Posterior vena cava (tissue), 2 donors: ENCODE data around the gene AGGF1. TPM values are rescaled to one million over a fixed set of nuclear protein-coding genes. Genes with fewer than 3 reads are reported as not detected.
"Not testable (repeated sequence)": the region's sequence is repeated elsewhere in the genome, so short reads cannot be mapped to it uniquely, and the experiment has no call there.

Experiments
- DNase-seq: peaks from one replicate; pipeline ENCODE4 v3.0.0-alpha.2; 2020; ENCODE audit warnings: low spot score
- intact Hi-C, 2 donors: fragments of 100-400 bp; cut with DNase I; formaldehyde crosslinking; loops; one replicate each; pipeline versions ENCODE4 v1.14.1 to v1.14.2; 2022 to 2023
- long read RNA-seq, 2 donors: library from polyadenylated mRNA; unstranded; transcript quantifications; one replicate each; pipeline ENCODE4 v2.0.0, GENCODE V29; 2020 to 2021
- total RNA-seq, 2 donors: library from RNA; stranded (reverse); fragmentation: NEBNext Ultra II Directional; extraction: Animal tissue kit (Norgen Biotek cat#: 25700); gene quantifications; one replicate each; pipeline ENCODE4 v1.2.1, GENCODE V29; 2021
- donor health status: DM: yes; HTN: yes; CAD: no.
- donor health status: DM: yes; HTN: yes; CAD: no.

Gene AGGF1, protein sequence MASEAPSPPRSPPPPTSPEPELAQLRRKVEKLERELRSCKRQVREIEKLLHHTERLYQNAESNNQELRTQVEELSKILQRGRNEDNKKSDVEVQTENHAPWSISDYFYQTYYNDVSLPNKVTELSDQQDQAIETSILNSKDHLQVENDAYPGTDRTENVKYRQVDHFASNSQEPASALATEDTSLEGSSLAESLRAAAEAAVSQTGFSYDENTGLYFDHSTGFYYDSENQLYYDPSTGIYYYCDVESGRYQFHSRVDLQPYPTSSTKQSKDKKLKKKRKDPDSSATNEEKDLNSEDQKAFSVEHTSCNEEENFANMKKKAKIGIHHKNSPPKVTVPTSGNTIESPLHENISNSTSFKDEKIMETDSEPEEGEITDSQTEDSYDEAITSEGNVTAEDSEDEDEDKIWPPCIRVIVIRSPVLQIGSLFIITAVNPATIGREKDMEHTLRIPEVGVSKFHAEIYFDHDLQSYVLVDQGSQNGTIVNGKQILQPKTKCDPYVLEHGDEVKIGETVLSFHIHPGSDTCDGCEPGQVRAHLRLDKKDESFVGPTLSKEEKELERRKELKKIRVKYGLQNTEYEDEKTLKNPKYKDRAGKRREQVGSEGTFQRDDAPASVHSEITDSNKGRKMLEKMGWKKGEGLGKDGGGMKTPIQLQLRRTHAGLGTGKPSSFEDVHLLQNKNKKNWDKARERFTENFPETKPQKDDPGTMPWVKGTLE
- 10 to 100 TPM; 16.0 to 17.6 TPM for total RNA-seq
- long read RNA-seq, donor 1, full-length matches to known transcripts = 4 of 8 reads
- long read RNA-seq, donor 1, partial matches to known transcripts = 2 of 8 reads
- long read RNA-seq, donor 1, other reads (novel, unspliced or antisense) = 2 of 8 reads
- long read RNA-seq, donor 2, full-length matches to known transcripts = 2 of 64 reads
- long read RNA-seq, donor 2, partial matches to known transcripts = 62 of 64 reads
- long read RNA-seq, donor 2, other reads (novel, unspliced or antisense) = 0 of 64 reads

GRCh38 chr5:77030097-77031071, at the start of gene AGGF1:
Gene AGGF1, plus strand, starts transcription at chr5:77030404. Its CDS starts 363 bp downstream, at chr5:77030767.
- DNase-seq = peak; percentile 98
- intact Hi-C loops = no loop called here

- intact Hi-C loops = no loop called here
- no peak for DNase-seq
Observed at GRCh38 chr5:76980518-76981144, 49.6 kb upstream of the AGGF1 start.

- intact Hi-C loops = no loop called here
- DNase-seq = no peak
Observed at GRCh38 chr5:76982450-76982849, 47.8 kb upstream of the AGGF1 start.

DNA sequence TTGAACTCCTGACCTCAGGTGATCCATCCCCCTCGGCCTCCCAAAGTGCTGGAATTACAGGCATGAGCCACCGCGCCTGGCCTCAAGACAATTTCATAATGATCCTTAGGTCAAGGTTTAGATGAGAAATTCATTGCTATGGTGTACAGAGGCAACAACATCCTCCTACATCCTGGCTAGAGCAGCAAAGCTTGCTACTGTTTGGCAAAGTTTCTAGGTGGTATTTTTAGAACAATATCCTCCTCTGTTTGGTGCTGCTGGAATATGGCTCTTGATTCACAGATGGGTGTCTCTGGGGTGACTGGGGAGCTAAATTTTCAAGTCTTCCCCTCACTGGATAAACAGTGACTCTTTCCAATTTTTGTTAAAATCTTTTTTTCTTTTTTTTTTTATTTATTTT, 46.7 kb upstream of the AGGF1 start:
- intact Hi-C loops = no loop called here
- no peak for DNase-seq

DNA sequence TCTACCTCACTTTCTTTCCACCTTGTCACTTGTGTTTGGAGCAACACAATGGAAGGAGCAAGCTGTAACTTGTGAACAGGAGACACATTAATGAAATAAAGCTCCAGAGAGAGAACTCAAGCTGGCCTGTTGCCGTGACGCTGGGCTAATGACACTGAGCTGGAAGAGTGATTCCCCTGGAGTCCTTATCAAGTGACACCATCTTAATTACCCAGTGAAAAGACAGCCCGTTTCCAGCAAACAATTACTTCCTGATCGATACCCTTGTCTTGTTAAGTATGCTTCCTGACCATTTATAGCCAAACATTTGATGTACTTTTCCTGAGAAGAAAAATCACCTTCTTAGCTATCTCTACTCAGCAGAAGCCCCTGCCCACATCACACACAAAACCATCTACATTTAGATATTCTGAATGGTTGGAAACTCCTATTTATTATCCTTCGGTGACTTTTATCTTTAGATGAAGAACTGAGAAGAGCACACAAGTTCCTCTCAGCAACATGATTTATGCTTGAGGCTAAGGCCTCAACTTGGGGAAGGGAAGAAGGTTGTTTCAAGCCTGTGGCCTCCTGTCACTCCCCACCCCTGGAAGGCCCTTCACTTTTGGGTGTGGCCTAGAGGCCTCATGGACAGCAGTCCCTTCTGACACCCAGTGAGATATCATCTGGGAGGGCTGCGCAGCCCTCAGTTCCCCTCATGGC, 43.2 kb upstream of the AGGF1 start:
- intact Hi-C loops = no loop called here
- no peak for DNase-seq

DNA sequence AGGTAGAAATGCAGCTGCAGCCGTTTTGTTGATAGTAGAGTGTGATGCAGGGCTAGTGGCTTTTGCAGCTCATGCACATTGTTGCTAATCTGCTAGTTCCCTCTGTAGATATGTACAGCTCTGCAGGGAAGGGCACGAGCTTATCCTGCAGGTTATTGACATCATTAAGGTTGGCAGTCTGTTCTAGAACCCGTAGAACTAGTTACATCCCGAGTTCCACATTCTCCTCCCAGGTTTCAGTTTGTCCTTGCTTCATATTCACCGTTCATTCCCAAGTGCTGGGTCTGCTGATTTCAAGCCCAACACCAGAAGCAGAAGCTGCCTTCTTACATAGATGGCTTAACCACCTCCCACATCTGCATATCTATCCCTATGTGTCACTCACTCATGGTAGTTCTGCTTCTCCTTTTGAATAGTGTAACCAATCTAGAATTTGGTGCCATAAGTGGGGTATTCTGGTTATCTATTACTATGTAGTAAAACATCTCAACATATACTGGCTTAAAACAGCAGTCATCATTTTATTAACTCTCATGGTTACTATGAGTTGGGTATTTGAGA, 39.2 kb upstream of the AGGF1 start:
- no peak for DNase-seq
- intact Hi-C loops = loop anchor here in 1 of 2 donors (5.0 kb wide), 1 partner anchor 646 kb away; the partner anchor contains the start of gene OTP

GRCh38 chr5:76993436-76993835, 36.8 kb upstream of the AGGF1 start:
- DNase-seq = not testable (repeated sequence)
- intact Hi-C loops = loop anchor here in 1 of 2 donors (5.0 kb wide), 1 partner anchor 644 kb away; the partner anchor contains the start of gene OTP

DNA sequence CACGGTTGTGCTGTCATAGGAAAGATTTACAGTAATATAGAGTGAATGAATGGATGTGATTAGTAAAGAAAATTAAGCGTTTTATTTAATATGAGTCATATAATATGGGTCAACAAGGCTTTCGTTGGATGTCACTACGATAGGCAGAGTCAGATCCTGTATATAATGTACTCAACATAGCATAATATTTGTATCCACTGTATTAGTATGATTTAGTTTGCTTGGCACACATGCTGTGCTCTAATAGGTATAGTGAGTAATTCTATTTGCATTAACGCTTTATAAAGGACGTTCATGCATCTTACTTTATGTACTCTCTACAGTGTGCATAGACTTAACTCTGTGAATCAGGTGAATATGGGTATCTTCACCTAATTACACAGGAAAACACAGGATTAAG, 35.9 kb upstream of the AGGF1 start:
- intact Hi-C loops = loop anchor here in 1 of 2 donors (5.0 kb wide), 1 partner anchor 643 kb away; the partner anchor contains the start of gene OTP
- DNase-seq = no peak

GRCh38 chr5:76998251-76998650, 32.0 kb upstream of the AGGF1 start:
- DNase-seq, intact Hi-C loops: not testable (repeated sequence)

DNA sequence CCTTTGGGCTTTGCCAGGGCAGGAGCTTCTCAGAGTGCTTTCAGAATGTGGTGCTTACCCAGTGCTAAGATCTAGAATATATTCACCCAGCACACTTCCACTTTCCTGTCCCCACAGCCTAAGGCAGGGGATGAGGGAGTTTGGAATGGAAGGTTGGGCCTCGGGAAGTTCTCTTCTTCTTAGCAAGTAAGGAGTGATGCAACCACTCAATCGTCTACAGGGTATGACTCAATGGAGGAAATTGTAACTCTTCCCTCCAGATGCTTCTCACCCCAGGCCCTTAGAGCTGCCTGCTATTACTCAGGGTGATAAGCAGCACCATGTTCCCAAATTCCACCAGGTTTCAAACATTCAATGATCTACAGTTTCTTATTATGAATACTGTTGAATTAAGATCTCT, 30.8 kb upstream of the AGGF1 start:
- intact Hi-C loops = no loop called here
- DNase-seq = no peak

- intact Hi-C loops = no loop called here
- DNase-seq = no peak
Observed at GRCh38 chr5:77003246-77003645, 27.0 kb upstream of the AGGF1 start.

DNA sequence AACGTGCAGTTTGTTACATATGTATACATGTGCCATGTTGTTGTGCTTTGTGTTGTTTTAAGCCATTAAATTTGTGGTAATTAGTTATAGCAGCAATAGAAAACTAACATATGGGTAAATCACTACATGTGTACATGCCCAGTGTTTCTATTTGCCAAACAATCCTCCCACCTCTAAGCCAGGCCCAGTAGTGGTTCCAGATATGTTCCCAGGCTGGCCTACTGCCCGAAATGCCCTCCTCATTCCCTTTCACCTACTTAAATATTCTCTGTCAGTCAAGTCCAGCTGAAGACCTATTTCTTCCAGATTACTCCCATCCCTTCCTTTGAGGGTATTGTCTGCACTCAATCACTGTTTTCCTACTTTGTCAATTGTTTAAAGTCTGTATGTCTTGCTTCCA, 24.1 kb upstream of the AGGF1 start:
- DNase-seq = no peak
- intact Hi-C loops = no loop called here

DNA sequence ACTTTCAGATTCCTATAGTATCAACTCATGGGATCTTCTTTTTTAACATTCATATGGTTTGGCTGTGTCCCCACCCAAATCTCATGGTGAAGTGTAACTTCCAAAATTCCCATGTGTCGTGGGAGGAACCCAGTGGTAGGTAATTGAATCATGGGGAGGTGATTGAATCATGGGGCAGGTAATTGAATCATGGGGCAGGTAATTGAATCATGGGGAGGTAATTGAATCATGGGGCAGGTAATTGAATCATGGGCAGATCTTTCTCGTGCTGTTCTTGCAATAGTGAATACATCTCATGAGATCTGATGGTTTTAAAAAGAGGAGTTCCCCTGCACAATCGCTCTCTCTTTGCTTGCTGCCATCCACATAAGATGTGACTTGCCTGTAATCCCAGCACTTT, 21.8 kb upstream of the AGGF1 start:
- intact Hi-C loops = loop anchor here in 1 of 2 donors (2.0 kb wide), 1 partner anchor 20 kb away; no protein-coding TSS in a partner anchor
- no peak for DNase-seq

- DNase-seq = no peak
- intact Hi-C loops = no loop called here
Observed at GRCh38 chr5:77010243-77010642, 20.0 kb upstream of the AGGF1 start.

DNA sequence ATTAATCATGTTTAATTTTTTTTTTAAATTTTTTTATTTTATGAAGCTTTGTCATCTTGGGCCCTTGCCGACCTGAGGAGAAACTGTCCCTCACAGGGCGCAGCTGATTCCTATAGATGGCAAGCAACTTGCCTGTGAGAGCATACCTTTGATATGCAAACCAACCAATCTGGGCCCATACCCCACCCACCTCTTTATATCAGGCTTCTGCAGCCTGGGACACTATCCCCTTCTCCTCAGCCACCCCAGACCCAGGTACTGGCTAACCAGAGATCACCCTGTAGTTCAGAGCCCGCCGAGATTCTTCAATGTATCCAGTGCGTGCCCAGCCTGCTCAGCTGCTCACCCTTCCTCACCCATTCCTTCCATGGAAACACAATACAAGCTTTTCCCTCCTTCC, 18.7 kb upstream of the AGGF1 start:
- intact Hi-C loops = no loop called here
- no peak for DNase-seq

DNA sequence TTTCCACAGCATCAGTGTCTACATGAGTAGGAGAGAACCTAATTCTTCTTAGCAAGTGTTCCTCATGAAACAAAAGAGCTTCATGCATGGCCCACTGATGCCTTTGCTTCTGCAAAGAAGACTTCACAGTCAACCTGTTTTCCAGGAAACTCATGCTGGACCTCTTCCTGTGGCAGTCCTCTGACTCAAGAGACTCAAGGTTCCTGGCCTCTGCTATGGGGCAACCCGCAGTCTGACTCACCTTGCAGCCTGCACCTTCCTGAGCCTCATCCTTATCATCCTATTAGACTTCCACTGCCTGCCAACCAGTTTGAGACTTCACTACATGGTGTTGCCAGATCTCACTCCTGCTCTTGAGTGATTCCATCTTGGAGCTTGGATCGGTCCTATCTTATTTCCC, 17.6 kb upstream of the AGGF1 start:
- intact Hi-C loops = no loop called here

DNA sequence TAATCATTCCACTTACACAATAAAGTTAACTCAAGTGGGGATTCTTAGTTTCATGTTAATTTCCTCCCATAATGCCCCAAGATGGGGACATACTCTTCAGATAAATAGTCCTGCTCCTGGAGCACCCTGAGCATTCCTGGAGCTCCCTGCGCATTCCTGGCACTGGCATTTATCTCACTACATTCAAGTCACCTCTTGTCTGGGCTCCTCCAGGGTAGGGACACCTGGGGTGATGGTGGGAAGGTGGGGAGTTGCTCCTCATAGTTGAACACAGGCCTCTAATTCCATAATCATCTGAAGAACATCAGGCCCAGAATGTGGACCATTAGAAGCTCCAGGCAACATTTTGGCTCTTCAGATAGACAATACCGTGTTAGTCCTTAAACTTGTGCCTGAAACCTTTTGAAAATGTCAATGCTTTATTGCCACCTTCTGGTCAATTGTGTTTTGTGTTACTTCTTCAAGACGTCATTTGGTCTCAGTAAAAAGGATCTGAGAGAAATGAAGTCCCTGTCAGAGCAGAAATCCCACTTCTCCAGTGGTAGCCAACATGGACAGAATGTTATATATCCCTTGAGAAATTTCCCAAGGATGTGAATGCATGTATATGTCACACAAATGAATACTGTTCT, 14.2 kb upstream of the AGGF1 start:
- no peak for DNase-seq
- intact Hi-C loops = loop anchor here in 1 of 2 donors (2.0 kb wide), 1 partner anchor 149 kb away; no protein-coding TSS in a partner anchor

More for the DNA sequence above, 17.6 kb upstream of the AGGF1 start:
- DNase-seq = no peak
